AG09309 (cell line): ENCODE results near the gene MRPL36.

ENCODE experiments used
- DNase-seq: peaks from one replicate; pipeline ENCODE4 v3.0.0-alpha.2; 2010; ENCODE audit warnings: low read depth
- H3K4me3 ChIP-seq: 2 replicates; pipeline ENCODE4 v1.5.1; 2011; ENCODE audit warnings: mild to moderate bottlenecking, low read depth, low read length, moderate library complexity; ENCODE audit not compliant: control insufficient read depth
- TF ChIP-seq, protein P1 (sequence below): IDR thresholded peaks from 2 replicates; pipeline ENCODE4 v1.5.1; 2011; ENCODE audit warnings: mild to moderate bottlenecking, low read depth, low read length, inconsistent platforms; ENCODE audit not compliant: insufficient read depth, control insufficient read depth; ENCODE audit errors: missing control alignments

The MRPL36 gene

DNA sequence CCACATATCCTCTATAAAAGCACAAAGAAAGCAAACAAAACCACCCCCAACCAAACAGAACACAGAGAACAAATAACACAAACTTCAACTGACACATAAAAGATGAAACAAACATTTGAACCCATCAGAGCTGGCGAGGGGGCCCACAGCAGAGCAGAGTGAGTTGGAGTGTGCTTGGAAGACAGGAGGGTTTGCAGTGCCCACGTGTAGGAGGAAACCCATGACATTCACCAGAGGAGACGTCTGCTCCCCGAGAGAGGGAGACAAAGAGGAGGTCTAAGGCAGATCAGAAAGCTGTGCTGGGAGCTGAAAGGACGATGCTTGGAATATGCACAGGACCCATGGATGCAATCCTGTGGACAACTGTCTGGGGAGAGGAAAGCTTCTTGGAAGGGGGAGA lies 27.0 kb downstream of the MRPL36 start:
- H3K4me3 ChIP-seq = no peak overlapping the region
- DNase-seq = no peak
- TF ChIP-seq, protein P1, sequence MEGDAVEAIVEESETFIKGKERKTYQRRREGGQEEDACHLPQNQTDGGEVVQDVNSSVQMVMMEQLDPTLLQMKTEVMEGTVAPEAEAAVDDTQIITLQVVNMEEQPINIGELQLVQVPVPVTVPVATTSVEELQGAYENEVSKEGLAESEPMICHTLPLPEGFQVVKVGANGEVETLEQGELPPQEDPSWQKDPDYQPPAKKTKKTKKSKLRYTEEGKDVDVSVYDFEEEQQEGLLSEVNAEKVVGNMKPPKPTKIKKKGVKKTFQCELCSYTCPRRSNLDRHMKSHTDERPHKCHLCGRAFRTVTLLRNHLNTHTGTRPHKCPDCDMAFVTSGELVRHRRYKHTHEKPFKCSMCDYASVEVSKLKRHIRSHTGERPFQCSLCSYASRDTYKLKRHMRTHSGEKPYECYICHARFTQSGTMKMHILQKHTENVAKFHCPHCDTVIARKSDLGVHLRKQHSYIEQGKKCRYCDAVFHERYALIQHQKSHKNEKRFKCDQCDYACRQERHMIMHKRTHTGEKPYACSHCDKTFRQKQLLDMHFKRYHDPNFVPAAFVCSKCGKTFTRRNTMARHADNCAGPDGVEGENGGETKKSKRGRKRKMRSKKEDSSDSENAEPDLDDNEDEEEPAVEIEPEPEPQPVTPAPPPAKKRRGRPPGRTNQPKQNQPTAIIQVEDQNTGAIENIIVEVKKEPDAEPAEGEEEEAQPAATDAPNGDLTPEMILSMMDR = peak; percentile 72

DNA sequence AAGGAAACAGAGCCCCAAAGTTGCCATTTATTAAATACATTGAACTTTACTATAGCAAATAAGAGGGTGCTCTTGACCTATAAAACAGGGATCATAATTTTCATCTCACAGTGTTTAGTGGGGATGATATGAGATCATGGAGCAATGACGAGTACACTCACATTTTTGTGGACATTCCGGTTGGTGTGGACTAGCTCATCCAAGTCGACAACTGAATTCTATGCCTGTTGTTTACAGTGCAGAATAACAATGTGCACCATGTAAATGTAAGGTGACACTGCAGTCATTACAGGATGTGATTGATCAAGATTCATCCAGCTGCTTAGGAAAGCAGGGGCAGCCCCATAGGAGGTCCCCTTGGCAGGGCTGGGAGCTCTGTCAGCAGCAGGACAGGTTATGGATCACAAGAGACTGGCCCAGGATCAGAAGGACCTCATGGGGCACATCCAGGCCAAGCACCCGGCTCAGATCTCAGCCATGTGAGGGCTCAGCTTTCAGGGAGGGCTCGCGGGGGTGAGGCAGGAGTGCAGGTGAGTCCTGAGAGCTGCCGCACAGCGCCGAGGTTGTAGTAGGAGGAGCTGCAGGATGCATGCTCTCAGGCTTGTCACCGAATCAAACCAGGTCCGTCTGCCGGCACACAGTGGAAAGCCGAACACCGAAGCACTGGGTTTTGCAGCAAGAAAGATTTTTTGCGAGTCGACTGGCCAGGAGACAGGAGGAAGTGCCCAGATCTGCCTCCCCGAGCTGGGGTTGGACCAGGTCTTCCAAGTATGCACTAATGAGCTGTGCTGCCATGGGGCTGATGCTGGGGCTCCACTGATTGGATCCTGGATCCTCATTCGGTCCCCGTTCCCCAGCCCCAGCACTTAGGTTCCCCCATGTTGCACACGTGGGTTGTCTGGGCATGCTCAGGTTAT lies 28.2 kb downstream of the MRPL36 start:
- TF ChIP-seq, protein P1 = no peak
- no peak overlapping the region for H3K4me3 ChIP-seq
- no peak for DNase-seq

DNA sequence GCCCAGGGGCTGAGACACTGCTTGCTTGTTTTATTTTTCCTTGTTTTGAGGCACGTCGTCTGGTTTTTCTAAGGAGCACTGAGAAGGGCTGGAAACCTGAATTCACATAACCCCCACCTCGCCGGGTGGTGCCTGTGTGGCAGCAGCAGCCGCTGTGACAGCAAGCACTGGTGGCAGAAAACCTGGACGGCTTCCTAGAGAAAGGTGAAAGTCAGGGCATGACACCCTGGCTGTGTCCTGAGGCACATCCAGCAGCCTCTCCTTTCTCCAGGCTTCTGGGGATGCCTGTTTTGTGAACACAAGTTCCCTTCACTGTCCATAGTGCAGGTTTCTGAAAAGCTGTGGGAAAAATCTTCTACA lies 29.2 kb downstream of the MRPL36 start:
- DNase-seq = no peak

DNA sequence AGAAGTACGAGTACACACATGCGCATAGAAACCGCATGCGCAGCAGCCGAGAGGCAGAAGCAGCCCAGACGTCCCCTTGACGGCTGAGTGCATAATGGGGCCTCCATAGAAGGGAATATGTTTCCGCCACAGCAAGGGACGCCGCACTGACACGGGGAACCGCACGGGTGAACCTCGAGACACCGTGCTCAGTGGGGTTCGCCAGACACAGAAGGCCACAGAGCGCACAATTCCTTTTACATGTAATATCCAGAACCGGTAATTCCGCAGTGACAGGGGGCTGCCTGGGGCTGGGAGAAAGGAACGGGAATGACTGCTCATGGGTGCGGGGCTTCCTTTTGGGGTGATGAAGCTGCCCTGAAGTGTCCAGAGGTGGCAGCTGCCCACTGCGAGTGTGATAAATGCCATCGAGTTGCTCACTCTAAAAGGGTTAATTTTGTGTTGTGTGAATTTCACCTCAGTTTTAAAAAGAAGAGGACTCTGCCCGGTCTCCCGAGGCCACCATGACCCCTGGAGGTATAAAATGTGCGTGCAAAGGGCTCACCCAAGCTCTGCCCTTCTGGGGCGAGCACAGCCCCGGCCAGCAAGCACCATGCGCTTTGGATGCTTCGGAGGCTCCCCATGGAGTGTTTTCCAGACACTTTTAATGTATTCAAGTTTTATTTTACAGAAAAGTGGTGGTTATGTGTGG lies 29.7 kb downstream of the MRPL36 start:
- no peak overlapping the region for H3K4me3 ChIP-seq
- DNase-seq = no peak
- TF ChIP-seq, protein P1 = no peak

More for the DNA sequence above, 29.2 kb downstream of the MRPL36 start:
- H3K4me3 ChIP-seq = no peak overlapping the region
- TF ChIP-seq, protein P1 = no peak

DNA sequence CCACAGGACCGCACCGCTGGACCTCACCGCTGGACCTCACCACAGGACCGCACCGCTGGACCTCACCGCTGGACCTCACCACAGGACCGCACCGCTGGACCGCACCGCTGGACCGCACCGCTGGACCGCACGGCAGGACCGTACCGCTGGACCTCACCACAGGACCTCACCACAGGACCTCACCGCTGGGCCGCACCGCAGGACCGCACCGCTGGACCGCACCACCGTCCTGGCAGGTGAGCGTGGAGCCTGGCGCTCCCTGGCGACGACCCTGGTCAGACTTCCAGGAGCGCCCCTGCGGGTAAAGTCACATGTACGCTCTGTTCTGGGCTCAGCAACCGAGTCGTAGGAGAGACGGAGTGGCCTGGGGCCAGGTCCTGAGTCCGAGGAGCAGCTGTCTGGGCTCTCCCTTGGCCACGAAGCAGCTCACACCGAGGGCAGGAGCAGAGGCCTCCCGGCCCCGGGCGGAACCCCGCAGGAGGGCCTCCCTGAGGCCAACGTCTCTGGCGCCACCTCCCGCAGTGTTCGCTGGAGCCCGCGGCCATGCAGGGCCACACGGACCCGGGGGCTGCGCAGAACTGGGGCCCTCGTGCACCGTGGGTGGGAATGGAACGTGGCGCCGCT lies 30.5 kb downstream of the MRPL36 start:
- H3K4me3 ChIP-seq = no peak overlapping the region
- TF ChIP-seq, protein P1 = no peak
- no peak for DNase-seq

DNA sequence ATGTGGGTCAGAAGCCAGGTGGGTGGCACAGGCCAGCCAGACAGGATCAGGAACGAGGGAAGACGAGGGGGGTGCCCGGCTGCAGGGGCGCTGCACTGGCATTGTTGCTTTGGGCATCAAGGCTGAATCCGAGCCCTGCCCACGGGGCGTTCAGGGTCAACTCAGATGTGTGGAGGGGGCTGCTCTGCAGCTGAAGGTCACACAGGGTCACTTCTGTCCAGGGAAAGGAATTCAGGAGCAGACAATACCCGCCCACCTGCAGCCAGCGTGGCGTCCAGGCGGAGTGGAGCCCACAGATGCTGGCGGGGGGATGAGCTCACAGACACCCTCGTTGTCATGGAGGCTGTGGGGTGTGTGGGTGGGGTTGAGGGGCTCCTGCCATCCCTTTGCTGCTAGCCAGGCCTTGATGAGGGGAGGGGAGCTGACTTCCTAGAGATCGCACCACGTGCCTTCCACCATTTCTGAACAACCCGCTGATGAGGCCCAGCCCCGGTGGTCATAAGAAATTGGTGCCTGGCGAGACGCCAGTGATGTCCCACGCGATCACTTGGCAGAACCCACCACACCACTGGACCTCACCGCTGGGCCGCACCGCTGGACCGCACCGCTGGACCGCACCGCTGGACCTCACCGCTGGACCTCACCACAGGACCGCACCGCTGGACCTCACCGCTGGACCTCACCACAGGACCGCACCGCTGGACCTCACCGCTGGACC lies 31.2 kb downstream of the MRPL36 start:
- TF ChIP-seq, protein P1 = no peak
- DNase-seq = no peak
- no peak overlapping the region for H3K4me3 ChIP-seq
